ENCODE data around the gene ELF2.
"Not testable (repeated sequence)": the region's sequence is repeated elsewhere in the genome, so short reads cannot be mapped to it uniquely, and the experiment has no call there.

ELF2 gene

DNA sequence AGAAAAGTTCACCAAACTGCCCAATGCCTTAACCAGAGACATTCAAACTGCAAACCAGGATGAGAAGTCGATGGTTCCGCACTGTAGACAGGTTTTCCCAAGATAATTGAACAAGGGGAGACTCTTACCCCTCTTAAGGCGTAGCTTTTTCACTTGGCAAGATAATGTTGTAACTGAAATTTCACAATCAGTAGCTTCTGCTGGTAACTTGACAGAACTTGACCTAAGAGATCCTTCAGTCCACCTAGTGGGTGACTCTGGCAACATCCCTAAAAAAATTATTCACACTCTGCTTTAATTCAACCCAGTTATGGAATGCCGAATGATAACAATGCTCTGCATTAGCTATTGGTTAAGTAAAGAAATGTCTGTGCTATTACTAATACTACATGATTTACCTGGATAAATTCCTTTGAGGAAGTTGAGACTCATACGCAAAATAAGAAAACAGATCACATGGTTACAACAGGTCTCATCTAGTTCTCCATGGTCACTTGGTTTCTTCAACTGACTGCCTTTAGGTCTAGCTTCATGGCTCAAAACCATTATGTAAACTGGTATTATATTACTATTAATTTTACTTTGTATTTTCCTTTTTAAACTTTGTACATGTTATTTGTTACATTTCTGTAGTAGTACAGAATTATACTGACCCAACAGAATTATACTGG lies 9.1 kb downstream of the ELF2 start:
- DNase-seq = no peak
- Histone ChIP-seq H3K27ac (ENCODE audit: insufficient read depth, low read length, poor library complexity, severe bottlenecking) (no peak overlapping the region), H3K9me3 (ENCODE audit: control insufficient read depth, low read length) (no peaks in the 10 kb centered on the region), H3K4me3 (ENCODE audit: insufficient read depth, low read depth, low read length, poor library complexity, severe bottlenecking) (no peak overlapping the region), H3K27me3 (replicated peaks; ENCODE audit: control insufficient read depth, insufficient read depth, low read length, poor library complexity, severe bottlenecking) (no peaks in the 10 kb centered on the region), H3K4me1 (ENCODE audit: control insufficient read depth, insufficient read depth, low read length, poor library complexity, severe bottlenecking) (no peaks in the 10 kb centered on the region), H3K36me3 (ENCODE audit: control insufficient read depth, insufficient read depth, low read length) (no peaks in the 10 kb centered on the region)

DNA sequence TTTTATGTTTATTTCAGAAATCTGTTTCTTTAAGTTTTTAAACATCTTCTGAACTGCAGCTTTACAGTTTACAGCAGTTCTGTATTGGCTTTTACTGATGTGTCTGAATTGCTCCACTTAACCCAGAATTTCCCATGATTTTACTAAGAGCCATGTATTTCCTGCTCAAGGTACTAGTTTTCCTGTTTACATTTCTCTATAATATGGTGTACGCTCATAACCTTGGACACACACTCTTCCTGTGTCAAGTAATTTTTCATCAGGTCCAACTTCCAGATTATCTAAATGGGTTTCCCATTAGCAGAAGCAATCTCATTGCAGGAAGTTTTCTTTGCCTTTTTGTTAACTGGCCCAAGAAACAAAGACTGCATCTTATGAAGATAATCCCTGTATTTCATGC lies 12.3 kb downstream of the ELF2 start:
- H3K4me3 ChIP-seq (ENCODE audit: insufficient read depth, low read depth, low read length, poor library complexity, severe bottlenecking) = no peak overlapping the region
- no peaks in the 10 kb centered on the region for H3K36me3 ChIP-seq (ENCODE audit: control insufficient read depth, insufficient read depth, low read length)
- H3K27me3 ChIP-seq (replicated peaks; ENCODE audit: control insufficient read depth, insufficient read depth, low read length, poor library complexity, severe bottlenecking) = no peaks in the 10 kb centered on the region
- H3K4me1 ChIP-seq (ENCODE audit: control insufficient read depth, insufficient read depth, low read length, poor library complexity, severe bottlenecking) = no peaks in the 10 kb centered on the region
- H3K27ac ChIP-seq (ENCODE audit: insufficient read depth, low read length, poor library complexity, severe bottlenecking) = no peak overlapping the region
- H3K9me3 ChIP-seq (ENCODE audit: control insufficient read depth, low read length) = no peaks in the 10 kb centered on the region
- DNase-seq = no peak

DNA sequence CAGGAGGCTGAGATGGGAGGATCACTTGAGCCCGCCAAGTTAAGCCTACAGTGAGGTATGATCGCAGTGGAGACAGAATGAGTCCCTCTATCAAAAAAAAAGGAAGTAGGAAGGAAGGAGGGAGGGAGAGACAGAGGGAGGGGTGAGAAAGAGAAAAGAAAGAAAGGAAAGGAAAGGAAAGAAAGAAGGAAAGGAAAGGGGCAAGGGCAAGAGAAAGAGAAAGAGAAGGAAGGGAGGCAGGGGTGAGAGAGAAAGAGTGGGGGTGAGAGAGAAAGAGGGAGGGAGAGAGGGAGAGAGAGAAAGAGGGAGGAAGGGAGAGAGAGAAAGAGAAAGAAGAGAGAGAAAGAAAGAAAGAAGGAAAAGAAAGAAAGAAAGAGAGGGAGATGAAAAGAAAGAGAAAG lies 13.2 kb downstream of the ELF2 start:
- H3K4me1 ChIP-seq (ENCODE audit: control insufficient read depth, insufficient read depth, low read length, poor library complexity, severe bottlenecking) = no peaks in the 10 kb centered on the region
- H3K4me3 ChIP-seq (ENCODE audit: insufficient read depth, low read depth, low read length, poor library complexity, severe bottlenecking) = no peak overlapping the region
- H3K9me3 ChIP-seq (ENCODE audit: control insufficient read depth, low read length) = no peaks in the 10 kb centered on the region
- DNase-seq = no peak
- H3K27ac ChIP-seq (ENCODE audit: insufficient read depth, low read length, poor library complexity, severe bottlenecking) = no peak overlapping the region
- H3K36me3 ChIP-seq (ENCODE audit: control insufficient read depth, insufficient read depth, low read length) = no peaks in the 10 kb centered on the region
- no peaks in the 10 kb centered on the region for H3K27me3 ChIP-seq (replicated peaks; ENCODE audit: control insufficient read depth, insufficient read depth, low read length, poor library complexity, severe bottlenecking)

DNA sequence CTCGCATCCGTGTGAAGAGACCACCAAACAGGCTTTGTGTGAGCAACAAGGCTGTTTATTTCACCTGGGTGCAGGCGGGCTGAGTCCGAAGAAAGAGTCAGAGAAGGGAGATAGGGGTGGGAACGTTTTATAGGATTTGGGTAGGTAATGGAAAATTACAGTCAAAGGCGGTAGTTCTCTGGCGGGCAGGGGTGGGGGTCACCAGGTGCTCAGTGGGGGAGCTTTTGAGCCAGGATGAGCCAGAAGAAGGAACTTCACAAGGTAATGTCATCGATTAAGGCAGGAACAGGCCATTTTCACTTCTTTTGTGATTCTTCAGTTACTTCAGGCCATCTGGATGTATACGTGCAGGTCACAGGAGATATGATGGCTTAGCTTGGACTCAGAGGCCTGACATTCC lies 19.0 kb downstream of the ELF2 start:
- DNase-seq; H3K4me3 ChIP-seq (ENCODE audit: insufficient read depth, low read depth, low read length, poor library complexity, severe bottlenecking); H3K27me3 ChIP-seq (replicated peaks; ENCODE audit: control insufficient read depth, insufficient read depth, low read length, poor library complexity, severe bottlenecking): not testable (repeated sequence)

DNA sequence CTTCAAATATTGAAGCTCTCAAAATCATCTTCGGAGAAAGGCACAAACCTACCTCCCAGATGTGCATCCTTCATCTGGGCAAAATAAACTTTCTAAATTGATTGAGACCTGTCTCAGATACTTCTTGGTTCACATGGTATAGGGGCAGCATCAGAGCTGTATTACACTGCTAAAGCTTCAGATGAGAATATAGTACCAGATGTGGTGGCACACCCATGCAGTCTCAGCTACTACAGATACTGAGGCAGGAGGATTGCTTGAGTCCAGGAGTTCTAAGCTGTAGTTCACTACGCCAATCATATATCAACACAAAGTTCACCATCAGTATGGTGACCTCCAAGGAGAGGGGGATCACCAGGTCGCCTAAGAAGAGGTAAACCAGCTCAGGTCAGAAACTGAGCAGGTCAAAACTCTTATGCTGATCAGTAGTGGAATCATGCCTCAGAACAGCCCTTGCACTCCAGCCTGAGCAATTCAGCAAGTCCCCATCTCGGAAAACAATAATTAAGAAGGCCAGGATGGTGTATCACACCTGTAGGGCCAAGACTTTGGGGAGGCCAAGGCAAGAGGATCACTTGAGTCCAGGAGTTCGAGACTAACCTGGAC lies 22.0 kb downstream of the ELF2 start:
- Histone ChIP-seq H3K4me3 (ENCODE audit: insufficient read depth, low read depth, low read length, poor library complexity, severe bottlenecking) (no peak overlapping the region), H3K36me3 (ENCODE audit: control insufficient read depth, insufficient read depth, low read length) (no peaks in the 10 kb centered on the region), H3K4me1 (ENCODE audit: control insufficient read depth, insufficient read depth, low read length, poor library complexity, severe bottlenecking) (no peaks in the 10 kb centered on the region), H3K27me3 (replicated peaks; ENCODE audit: control insufficient read depth, insufficient read depth, low read length, poor library complexity, severe bottlenecking) (no peaks in the 10 kb centered on the region), H3K9me3 (ENCODE audit: control insufficient read depth, low read length) (no peaks in the 10 kb centered on the region), H3K27ac (ENCODE audit: insufficient read depth, low read length, poor library complexity, severe bottlenecking) (no peak overlapping the region)
- DNase-seq = no peak

More for the DNA sequence above, 19.0 kb downstream of the ELF2 start:
- H3K4me1 ChIP-seq (ENCODE audit: control insufficient read depth, insufficient read depth, low read length, poor library complexity, severe bottlenecking); H3K36me3 ChIP-seq (ENCODE audit: control insufficient read depth, insufficient read depth, low read length); H3K27ac ChIP-seq (ENCODE audit: insufficient read depth, low read length, poor library complexity, severe bottlenecking); H3K9me3 ChIP-seq (ENCODE audit: control insufficient read depth, low read length): not testable (repeated sequence)

DNA sequence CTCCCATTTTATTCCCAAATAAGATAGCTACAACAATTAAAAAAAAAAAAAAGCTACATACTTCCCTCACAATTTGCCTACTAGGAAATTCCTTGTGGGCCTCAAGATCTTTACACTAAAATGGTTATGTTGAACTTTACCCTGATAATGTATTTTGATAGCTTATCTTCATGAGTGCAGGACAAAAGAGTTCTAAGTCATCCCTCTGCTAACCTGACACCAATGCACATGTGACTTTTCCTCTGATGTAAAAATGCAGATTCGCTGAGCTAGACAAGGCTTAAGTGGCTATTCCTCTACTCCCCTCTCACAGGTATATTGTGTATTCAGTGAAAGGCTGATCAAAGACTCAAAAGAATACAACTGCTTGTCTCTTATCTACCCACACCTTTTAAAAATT lies 22.5 kb downstream of the ELF2 start:
- Histone ChIP-seq H3K4me1 (ENCODE audit: control insufficient read depth, insufficient read depth, low read length, poor library complexity, severe bottlenecking) (no peaks in the 10 kb centered on the region), H3K4me3 (ENCODE audit: insufficient read depth, low read depth, low read length, poor library complexity, severe bottlenecking) (no peak overlapping the region), H3K27ac (ENCODE audit: insufficient read depth, low read length, poor library complexity, severe bottlenecking) (no peak overlapping the region), H3K36me3 (ENCODE audit: control insufficient read depth, insufficient read depth, low read length) (no peaks in the 10 kb centered on the region), H3K27me3 (replicated peaks; ENCODE audit: control insufficient read depth, insufficient read depth, low read length, poor library complexity, severe bottlenecking) (no peaks in the 10 kb centered on the region), H3K9me3 (ENCODE audit: control insufficient read depth, low read length) (no peaks in the 10 kb centered on the region)
- no peak for DNase-seq

DNA sequence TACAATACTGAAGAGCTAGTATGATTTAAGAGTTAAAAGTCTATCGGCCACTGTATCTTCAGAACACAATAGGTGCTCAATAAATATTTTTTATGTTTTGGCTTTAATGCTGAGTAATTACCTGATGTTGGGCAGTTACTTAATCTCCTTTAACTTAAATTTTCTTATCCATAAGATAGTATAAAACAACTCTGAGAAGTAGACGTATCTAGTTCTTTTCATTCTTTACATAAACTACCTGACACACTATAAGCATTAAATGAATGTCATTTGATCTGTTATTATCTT lies 22.9 kb downstream of the ELF2 start:
- no peak for DNase-seq
- H3K9me3 ChIP-seq (ENCODE audit: control insufficient read depth, low read length) = no peaks in the 10 kb centered on the region
- H3K4me1 ChIP-seq (ENCODE audit: control insufficient read depth, insufficient read depth, low read length, poor library complexity, severe bottlenecking) = no peaks in the 10 kb centered on the region
- H3K4me3 ChIP-seq (ENCODE audit: insufficient read depth, low read depth, low read length, poor library complexity, severe bottlenecking) = no peak overlapping the region
- H3K27ac ChIP-seq (ENCODE audit: insufficient read depth, low read length, poor library complexity, severe bottlenecking) = no peak overlapping the region
- H3K27me3 ChIP-seq (replicated peaks; ENCODE audit: control insufficient read depth, insufficient read depth, low read length, poor library complexity, severe bottlenecking) = no peaks in the 10 kb centered on the region
- H3K36me3 ChIP-seq (ENCODE audit: control insufficient read depth, insufficient read depth, low read length) = no peaks in the 10 kb centered on the region

DNA sequence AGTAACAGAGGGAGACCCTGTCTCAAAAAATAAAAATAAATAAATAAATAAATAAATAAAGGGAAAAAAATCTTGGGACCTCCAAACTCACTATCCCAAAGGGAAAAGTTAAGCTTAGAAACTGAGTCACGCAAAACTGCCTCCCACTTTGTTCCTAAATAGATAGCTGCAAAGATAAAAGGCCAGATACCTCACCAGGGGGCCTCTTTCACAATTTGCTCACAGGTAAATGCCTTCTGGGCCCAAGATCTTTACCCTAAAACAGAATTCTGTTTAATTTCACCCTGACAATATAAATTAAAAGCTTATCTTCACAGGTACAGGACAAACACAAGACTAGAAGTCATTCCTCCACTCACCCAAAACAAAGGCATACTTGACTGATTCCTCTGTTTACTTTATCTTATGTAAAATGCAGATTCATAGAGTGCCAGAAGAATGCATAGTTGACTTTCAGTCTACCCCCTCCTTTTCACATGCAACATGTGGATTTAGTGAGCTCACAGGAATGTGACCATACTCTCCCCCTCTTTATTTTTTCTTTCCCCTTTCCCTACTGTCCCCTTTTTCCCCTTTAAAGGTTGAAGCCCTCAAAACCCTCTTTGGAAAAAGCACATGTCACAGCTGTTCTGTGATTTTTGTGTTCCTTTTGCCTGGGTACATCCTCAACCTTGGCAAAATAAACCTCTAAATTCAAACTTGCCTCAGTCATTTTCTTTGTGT lies 23.4 kb downstream of the ELF2 start:
- Histone ChIP-seq H3K27ac (ENCODE audit: insufficient read depth, low read length, poor library complexity, severe bottlenecking) (no peak overlapping the region), H3K27me3 (replicated peaks; ENCODE audit: control insufficient read depth, insufficient read depth, low read length, poor library complexity, severe bottlenecking) (no peaks in the 10 kb centered on the region), H3K4me1 (ENCODE audit: control insufficient read depth, insufficient read depth, low read length, poor library complexity, severe bottlenecking) (no peaks in the 10 kb centered on the region), H3K9me3 (ENCODE audit: control insufficient read depth, low read length) (no peaks in the 10 kb centered on the region), H3K36me3 (ENCODE audit: control insufficient read depth, insufficient read depth, low read length) (no peaks in the 10 kb centered on the region), H3K4me3 (ENCODE audit: insufficient read depth, low read depth, low read length, poor library complexity, severe bottlenecking) (no peak overlapping the region)
- DNase-seq = no peak

DNA sequence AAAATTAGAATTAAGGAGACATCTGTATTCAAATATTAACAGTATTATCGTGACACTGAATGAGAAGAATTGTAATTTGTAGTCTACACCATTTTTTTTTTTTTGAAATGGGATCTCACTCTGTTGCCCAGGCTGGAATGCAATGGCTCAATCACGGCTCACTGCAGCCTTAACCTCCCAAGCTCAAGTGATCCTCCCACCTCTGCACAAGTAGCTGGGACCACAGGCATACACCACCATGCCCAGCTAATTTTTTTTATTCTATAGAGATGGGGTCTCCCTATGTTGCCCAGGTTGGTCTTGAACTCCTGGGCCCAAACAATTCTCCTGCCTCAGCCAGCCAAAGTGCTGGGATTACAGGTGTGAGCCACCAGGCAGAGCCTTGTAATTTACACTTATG lies 24.8 kb downstream of the ELF2 start:
- Histone ChIP-seq H3K9me3 (ENCODE audit: control insufficient read depth, low read length) (no peaks in the 10 kb centered on the region), H3K4me1 (ENCODE audit: control insufficient read depth, insufficient read depth, low read length, poor library complexity, severe bottlenecking) (no peaks in the 10 kb centered on the region), H3K27me3 (replicated peaks; ENCODE audit: control insufficient read depth, insufficient read depth, low read length, poor library complexity, severe bottlenecking) (no peaks in the 10 kb centered on the region), H3K36me3 (ENCODE audit: control insufficient read depth, insufficient read depth, low read length) (no peaks in the 10 kb centered on the region), H3K4me3 (ENCODE audit: insufficient read depth, low read depth, low read length, poor library complexity, severe bottlenecking) (no peak overlapping the region), H3K27ac (ENCODE audit: insufficient read depth, low read length, poor library complexity, severe bottlenecking) (no peak overlapping the region)
- no peak for DNase-seq

DNA sequence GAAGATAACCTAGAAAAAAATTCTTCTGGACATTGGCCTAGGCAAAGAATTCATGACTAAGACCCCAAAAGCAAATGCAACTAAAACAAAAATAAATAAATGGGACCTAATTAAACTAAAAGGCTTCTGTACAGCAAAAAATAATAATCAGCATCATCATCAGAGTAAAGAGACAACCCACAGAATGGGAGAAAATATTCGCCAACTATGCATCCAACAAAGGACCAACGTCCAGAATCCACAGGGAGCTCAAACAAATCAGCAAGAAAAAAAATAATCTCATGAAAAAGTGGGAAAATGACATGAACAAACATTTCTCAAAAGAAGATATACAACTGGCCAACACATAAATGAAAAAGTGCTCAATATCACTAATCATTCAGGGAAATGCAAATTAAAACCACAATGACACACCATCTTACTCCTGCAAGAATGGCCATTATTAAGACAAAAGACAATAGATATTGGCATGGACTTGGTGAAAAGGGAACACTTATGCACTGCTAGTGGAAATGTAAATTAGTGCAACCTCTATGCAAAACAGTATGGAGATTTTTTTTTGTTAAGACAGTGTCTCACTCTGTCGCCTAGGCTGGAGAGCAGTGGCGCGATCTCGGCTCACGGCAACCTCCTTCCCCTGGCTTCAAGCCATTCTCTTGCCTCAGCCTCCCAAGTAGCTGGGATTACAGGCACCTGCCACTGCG lies 29.9 kb downstream of the ELF2 start:
- Histone ChIP-seq H3K4me3 (ENCODE audit: insufficient read depth, low read depth, low read length, poor library complexity, severe bottlenecking) (no peak overlapping the region), H3K27ac (ENCODE audit: insufficient read depth, low read length, poor library complexity, severe bottlenecking) (no peak overlapping the region), H3K9me3 (ENCODE audit: control insufficient read depth, low read length) (no peaks in the 10 kb centered on the region), H3K27me3 (replicated peaks; ENCODE audit: control insufficient read depth, insufficient read depth, low read length, poor library complexity, severe bottlenecking) (no peaks in the 10 kb centered on the region), H3K4me1 (ENCODE audit: control insufficient read depth, insufficient read depth, low read length, poor library complexity, severe bottlenecking) (peaks cover 4% of the 10 kb centered on the region), H3K36me3 (ENCODE audit: control insufficient read depth, insufficient read depth, low read length) (no peaks in the 10 kb centered on the region)
- DNase-seq = no peak

Measured in effector memory CD4-positive, alpha-beta T cell (primary cell).